Activated CD4-positive, alpha-beta T cell treated with anti-CD3 and anti-CD28 coated beads for 4 hours (primary cell): ENCODE measurements around the gene RELL1.

Source experiments
- DNase-seq, 2 donors: peaks; one replicate each; pipeline ENCODE4 v3.0.0-alpha.2; 2020

Gene RELL1

DNA sequence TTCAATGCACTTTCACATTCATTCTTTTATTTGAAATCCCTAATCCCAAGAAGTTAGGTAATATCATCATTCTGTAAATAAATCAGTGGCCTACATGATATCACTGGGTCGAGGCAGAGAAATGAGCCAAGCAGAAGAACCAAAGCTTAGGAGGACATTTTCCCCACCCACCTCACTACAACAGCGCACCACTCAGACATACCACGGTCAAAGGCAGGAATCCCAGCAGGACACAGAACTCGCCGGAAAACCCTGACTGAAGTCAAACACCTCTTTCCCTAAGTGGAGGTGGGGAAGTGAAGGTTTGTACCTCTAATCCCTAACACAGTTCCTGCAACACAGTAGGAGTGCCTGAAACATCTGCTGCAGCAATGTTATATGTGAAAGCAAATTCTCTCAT lies 21.5 kb downstream of the RELL1 start:
- no peak for DNase-seq

DNA sequence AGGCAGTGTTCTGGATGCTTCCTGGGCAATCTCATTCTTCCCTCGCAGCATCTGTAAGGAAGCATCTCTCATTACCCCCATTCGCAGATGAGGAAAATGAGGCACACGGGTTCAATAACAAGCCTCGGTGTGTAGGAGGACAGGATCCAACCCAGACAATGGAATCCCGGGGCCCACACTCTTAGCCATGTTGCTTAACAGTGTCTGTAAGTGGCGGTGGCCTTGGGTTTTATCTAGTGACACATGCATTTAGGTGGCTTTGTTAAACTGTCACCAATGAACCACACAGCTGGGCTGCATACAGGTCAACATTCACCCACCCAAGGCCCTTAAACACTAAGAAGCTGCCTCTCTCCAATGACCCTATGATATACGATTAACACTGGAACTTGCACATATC lies 22.6 kb downstream of the RELL1 start:
- DNase-seq = no peak

DNA sequence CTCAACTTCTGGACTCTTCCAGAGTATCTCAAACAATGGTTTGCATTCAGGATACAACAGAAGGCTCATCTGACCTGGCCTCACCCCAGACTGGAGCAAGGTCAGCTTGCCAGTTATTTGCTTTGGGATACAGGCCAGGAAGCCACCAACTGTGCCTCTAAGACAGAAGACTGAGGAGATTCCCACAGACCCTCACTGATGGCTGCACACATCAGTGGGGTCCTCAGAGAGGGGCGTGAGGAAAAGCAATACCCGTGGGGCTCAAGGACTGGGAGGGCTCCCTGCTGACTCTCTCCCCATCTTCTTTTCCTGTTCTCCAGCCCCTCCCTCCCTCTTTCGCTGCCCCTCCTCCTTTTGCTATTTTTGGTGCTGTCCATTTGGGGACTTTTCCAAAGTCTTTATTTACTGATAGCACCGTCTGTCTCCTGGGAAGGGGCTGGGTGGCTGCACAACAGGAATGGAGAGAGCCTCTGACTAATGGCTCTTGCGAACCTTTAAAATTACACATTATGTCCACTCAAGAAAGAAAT lies 23.2 kb downstream of the RELL1 start:
- DNase-seq = no peak

DNA sequence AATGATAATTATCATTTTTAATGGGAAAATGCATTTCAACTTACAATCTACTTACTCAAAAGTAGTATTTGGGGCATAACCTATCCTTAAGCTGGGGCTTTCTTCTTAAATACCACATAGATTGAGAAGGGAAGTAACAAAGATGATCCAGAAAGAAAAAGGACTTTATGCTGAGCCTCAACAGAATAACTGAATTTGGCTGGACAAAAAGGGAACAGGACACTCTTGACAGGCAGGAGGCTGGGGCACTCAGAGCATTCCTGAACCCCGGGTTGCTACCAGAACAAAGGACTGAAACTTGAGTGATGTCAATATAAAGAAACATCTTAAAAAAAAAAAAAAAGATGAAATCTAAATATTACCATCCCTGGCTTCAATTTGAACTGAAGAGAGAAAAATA lies 23.9 kb downstream of the RELL1 start:
- DNase-seq = no peak

DNA sequence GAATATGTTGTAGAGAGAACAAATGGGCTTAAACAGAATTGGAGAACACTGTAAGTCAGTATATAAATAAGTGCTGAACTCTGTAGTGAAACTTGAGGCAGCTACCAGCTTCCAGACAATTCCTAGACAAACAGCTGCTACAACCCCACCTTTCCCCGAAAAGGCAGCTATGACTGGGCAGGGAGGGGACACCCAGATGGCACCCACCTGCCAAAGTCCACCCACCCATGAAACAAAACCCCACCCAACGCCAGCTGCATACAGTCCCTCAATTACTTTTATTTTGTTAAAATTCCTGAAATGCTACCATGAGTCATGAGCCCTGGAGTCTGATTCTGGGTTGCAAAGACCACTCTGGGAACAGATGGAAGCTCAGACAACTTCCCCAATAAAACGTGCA lies 24.4 kb downstream of the RELL1 start:
- no peak for DNase-seq

DNA sequence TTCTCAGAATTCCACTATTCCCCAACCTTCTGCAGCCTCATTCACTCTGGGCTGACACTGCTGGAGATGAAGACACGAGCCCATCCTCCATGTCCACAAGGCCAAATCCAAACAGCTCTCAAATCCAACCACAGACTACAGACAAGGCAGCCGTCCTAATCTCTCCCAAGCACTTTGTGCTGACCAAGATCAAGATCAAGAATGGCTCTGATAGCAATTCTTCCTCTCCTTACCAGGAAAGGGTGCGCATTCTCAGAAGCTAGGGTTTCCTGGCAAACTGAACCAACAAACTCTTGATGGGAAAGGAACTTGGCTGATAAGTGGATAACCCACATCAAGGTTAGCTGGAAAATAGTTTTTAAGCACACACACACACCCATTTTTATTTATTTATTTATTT lies 26.5 kb downstream of the RELL1 start:
- DNase-seq = no peak

DNA sequence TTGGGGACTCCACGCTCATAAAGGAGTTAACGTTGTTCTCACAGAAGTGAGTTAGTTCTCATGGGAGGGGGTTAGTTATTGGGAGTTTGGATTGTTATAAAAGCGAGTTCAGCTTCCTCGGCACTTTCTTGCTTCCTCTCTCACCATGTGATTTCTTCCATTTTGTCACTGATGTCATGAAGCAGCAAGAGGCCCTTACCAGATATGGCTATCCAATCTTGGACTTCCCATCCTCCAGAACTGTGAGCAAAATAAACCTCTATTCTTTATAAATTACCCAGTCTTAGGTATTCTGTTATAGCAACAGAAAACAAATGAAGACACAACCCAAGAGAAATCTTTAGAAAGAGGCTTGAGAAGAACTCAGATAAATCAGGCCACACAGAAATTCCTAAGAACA lies 29.5 kb downstream of the RELL1 start:
- DNase-seq = no peak

DNA sequence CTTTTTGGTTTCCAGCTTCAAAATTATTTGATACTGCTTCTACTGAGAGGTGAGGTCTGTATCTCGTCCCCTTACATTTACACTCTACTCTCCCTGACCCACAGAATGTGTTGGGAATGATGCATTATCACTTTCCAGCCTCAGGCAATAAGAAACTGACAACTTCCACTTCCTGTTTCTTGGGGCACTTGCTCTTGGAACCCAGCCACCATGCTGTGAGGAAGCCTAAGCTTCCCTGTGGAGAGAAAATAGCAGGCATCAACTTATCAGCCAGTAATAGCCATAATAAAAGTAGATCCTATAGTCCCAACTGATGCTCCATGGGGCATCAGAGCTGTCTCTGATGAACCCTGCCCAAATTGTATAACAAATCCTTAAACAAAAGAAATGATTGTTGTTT lies 32.6 kb downstream of the RELL1 start:
- no peak for DNase-seq

DNA sequence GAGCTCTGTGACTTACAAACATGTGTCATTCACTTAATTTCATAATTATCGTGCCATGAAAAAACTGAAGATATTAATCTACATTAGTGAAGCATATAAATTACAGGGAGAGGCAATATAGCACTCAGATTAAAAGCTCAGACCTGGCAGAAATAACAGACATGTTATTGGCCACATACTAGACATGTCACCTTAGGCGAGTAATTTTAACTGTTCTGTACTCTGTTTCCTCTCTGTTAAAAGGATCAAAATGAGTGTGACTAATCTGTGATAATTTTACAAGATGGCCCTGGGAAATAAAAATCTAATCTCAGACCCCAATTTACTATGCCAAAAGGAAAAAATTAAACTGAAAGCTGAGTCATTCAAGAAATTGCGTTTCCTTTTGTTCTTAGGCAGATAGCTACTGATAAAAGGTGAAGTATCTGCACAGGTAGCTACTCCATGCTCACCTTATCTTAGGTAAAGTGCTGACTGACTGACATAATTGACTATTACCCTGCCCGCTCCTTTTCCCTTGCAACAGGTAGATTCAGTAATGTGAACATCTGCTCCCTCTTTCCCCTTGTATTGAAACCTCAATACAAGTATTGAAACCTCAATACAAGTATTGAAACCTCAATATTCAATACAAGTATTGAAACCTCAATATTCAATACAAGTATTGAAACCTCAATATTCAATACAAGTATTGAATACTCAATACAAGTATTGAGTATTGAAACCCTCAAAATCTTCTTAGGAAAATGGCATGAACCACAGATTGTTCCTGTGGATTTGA lies 33.2 kb downstream of the RELL1 start:
- DNase-seq = no peak

DNA sequence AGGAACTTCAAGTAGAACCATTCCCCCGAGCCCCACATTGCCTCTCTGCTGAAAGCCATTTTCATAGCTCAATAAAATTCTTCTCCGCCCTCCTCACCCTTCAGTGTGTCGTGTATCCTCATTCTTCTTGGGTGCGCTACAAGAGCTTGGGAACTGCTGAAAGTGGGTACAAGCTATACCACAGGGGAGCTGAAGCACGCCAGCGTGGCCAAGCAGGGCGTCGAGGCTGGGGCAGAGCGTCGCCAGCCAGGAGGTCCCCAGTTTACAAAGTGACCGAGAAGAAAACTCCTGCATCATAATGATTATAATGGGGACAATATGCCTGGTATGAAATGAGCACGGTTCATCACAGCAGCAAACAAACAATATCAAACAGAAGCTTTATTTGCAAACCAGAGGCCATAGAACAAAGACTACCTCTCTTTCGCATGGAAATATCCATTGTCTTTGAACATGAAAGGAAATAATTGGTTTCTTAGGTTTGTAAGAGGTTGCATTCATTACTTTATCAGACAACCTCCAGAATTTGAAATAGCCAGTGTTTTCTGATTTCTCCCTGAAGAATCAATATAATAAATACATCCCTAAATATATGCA lies 34.3 kb downstream of the RELL1 start:
- no peak for DNase-seq

DNA sequence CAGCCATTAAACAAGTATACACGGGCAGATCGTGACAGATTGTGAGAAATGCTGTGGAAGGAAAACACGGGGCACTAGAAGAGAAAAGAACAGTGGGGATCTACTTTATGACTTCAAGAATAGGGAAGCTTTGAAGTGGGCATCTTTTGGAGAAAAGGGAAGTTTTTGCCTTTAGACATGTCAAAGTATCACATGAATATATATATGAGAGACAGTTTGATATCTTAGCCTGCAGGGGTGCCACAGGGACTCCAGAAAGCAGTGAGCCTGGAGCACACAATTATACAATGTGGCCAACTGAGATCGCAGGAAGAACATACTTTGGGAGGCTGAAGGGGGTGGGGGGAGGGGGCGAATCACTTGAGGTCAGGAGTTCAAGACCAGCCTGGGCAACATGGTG lies 35.7 kb downstream of the RELL1 start:
- DNase-seq = no peak

DNA sequence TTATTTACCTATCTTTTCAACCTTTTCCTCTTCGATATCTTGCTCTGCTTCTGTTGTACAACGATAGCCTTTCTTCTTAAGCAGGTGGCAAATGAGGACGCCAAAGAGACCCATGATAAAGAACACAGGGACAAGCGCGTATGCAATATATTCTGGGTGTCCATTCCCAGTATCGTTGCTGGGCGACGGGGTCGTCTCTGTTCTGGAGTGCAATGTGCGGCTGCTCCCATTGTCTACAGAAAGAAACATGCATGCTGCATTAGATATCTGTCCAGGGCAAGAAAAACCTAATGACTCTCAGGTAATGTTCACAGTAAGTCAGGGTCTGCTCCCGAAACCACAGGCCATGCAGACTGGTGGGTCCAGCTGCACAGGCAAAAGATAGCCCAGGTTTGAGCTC lies 36.9 kb downstream of the RELL1 start:
- DNase-seq = no peak

DNA sequence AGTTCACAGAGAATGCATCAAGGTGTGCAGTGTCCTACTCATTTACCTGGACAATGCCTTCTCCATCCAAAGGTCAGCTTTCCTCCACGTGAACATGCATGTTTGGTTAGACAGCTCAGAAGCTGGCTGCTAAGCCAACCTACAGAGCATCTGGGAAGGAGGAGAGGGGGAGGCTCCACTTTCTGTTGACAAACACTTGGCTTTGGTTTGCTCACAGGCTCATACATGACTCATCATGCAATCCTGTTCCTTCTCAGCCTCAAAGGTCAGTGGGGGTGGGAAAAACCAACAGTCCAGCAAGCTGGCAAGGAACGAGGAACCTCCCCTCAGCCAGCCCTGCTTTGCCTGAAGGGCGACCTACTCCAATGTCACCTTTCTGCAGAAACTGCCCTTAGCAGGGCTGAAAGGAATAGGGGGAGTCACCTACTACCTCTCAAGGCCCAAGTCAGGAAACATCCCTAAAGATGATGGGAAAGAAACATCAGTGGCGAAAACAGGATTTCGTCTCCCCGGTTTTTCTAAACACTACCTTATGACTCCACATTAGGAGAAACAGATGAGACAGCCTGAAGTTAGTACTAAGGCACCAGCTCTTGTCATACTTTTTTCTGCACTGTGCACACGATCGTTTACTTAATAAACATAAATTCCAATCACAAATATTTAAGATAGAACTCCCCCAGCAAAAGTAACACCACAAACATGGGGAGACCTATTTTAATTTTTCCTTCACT lies 37.9 kb downstream of the RELL1 start:
- no peak for DNase-seq

DNA sequence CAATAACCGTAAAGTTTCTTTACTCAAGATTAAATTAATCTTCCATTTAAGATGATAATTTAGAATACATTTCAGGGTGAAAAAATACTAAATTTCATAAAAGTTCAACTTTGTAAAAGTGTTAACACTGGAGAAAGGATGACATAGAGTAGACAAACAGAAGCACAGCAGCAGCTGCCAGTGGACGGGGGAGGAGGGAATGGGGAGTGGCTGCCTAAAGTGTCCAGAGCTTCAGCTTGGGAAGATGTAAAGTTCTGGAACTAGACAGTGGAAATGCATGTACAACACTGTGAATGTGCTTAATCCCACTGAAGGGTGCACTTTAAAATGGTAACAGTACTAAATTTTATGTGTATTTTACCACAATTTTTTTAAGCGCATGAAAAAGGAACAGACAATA lies 39.9 kb downstream of the RELL1 start:
- no peak for DNase-seq

DNA sequence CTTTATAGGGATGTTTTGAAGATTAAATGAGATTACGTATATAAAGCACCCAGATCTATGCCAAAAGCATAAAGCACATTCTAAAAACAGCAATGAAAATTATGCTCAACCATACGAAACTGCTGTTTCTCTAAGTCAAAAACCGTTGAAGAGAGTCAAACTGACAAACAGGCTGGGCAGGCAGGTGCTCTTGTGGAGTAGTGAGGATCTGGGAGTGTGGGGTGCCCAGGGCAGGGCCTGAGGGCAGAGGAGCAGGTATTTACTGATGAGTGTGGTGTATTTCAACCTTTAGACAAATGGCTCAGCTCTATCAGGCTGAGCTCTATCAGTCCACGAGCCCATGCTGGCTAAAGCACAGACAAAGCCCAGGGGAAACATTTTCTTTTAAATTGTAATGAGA lies 40.4 kb downstream of the RELL1 start:
- no peak for DNase-seq

DNA sequence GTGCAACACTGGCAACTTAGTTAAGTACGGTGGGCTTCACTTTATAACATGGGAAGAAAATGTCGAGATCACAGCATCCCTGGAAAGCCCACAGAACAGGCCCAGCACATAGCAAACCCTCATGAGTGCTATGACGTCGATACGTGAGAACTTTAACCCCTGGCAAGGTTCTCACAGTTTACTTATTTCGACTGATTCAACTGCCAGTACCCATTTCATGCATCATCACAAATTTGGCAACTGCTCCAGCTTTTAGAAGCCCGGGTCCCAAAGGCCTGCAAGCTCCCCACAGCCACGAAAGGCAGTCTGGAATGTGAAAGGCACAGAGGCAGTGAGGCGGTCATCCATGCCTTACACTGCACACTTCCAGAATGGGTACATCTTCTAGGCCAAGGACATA lies 41.2 kb downstream of the RELL1 start:
- no peak for DNase-seq

DNA sequence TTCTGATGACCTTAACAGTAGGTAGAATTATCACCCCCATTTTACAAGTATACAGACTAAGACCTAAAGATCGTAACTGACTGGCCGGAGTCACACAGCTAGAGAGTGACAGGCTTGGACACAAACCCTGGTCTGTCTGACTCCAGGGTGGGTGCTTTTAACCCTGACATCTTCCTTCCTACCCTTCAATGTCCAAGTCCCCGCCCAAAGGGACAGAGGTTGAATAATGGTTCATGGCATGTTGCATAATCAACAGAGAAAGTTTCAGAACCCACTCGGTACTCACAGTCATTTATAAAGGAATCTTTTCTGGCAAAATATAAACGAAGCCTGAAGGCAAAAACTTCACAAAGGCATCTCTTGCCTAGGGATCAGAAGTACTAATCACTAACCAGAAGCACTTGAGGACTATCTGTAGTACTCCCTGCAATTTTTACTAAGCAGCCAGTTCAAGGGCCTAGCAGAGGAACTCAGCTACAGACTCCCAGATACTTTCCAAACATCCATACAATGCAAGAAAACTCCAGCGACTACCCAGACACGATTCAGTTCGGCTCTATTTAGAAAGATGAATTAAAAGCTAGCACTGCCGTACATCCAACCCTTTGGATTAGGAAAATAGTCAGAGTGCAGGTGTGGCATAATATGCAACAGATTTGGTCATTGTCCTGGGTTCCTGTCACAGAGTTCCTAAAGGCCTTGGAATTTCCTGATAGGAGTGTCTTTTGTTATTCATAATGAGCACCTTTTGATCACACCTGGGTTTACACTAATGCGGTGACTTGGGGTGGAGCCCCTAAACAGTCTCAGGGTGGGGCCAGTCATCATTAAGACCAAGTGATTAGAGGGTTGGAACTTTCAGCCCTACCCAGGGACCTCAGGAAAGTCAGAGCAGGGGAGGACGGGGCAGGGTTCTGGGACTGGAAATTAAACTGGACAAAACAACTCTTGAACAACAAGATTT lies 44.0 kb downstream of the RELL1 start:
- DNase-seq = no peak

DNA sequence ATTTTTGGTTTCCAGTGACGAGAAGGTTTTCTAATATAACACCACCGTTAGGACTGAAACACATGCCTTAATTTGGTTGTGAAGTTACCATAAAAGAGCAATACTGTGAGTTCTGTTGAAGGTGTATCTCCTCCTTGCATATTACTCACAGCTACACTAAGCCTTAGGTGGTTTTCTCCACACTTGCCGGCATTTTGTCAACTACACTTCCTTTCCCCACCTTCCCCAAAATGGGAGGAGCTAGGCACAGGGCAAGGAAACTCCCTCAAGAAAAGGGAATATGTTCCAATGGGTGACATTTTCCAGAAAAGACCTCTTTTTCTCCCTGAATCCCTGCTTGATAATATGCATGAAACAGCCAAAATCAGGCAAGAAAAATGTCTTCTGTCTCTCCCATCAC lies 44.8 kb downstream of the RELL1 start:
- DNase-seq = no peak

DNA sequence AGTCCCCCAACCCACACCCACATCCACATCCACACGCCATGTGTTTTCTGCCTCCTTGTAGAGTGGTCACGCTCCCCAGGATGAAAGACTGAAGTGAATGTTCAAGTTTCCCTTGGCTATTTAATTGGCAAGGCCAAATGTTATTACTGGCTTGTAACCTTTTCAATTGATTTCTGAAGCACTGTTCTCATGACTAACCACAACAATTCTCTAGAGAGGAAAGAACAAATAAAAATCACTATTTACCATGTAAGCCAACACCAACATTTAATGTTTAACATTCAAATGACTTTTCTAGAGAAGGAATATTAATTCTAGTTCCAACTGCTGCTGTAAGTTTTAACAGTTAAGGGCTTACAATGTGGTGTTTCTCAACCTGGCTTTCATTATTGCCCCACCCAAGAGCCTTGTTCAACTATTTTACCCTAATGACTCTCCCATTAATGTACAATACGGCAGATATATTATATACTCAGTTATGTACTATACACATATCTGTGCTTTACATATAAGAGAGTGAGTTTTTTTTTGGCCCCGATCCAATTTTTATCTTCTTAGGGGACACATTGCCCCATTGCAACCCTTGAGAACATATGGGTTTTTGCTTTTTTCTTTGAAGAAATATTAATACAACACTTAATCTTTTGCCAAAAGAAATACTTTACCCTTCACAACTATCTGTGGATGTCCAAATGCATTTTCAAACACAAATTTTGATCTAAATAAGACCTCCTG lies 46.5 kb downstream of the RELL1 start:
- no peak for DNase-seq

DNA sequence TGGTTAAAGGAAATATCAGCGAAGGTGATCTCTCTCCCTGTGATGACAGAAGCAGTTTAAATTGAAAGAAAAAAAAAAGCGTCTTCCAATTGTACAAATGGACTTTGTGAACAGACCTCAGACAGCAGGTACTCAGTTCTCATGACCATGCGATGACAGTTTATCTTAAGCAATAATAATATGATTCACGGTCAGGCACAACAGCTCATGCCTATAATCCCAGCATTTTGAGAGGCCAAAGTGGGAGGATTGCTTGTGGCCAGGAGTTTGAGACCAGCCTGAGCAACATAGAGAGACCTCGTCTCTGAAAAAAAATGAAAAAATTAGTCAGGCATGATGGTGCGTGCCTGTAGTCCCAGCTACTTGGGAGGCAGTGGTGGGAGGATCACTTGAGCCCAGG lies 51.0 kb downstream of the RELL1 start:
- no peak for DNase-seq

DNA sequence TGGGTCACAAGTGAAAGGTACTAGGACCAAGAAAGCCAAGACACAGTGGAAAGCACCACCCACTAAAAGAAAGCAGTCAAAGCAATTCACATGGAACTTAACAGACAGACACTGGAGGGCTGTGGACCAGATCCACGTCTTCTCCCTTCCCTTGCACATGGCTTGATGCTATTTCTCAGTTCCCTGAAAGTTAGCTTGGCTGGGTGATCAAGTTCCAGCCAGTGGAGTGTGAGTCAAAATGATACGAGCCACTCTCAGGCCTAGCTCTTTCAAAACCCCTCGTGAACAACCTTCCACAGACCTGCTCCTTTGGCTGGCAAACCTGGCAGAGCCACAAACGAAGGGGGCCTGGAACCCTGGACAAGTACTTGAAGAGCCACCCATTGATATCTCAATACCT lies 52.0 kb downstream of the RELL1 start:
- DNase-seq = no peak

DNA sequence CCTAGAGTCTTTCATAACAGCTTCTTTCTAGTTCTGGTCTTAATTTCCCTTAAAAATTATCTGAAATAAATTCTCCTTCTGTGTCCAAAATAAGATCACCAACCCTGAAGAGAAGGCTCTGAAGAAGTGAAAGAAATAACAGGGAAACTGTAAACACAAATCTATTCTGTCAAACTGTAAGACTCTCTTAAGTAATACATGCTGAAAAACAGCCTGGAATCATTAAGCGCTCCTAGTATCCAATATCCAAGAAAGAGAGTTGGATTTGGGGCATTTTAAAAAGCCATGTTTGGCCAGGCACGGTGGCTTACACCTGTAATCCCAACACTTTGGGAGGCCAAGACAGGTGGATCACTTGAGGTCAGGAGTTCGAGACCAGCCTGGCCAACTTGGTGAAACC lies 53.3 kb downstream of the RELL1 start:
- no peak for DNase-seq
